NT2/D1 (cell line): ENCODE measurements around the gene OTOP2.

ENCODE experiments used
- SUZ12 ChIP-seq: IDR thresholded peaks from 2 replicates; pipeline ENCODE4 v1.6.1; 2011; ENCODE audit not compliant: insufficient read length, insufficient read depth; ENCODE audit errors: extremely low read depth
- YY1 ChIP-seq: IDR thresholded peaks from 2 replicates; pipeline ENCODE4 v1.6.1; 2011; ENCODE audit not compliant: insufficient read length, insufficient read depth
- ZNF274 ChIP-seq: IDR thresholded peaks from 2 replicates; pipeline ENCODE4 v1.6.1; 2011; ENCODE audit warnings: mild to moderate bottlenecking, low read depth, low read length

GRCh38 chr17:74925242-74925641 lies 1.2 kb downstream of the OTOP2 start:
- TF ChIP-seq YY1 (no peak), ZNF274 (no peak), SUZ12 (no peak)
